VCaP (cell line): ENCODE results near the gene ATXN1.

Source experiments
- H3K27ac ChIP-seq: fragments of 450-650 bp; 2 replicates; pipeline ENCODE4 v1.5.1; 2017
- TF ChIP-seq, protein P1 (sequence below): fragments of 450-650 bp; conservative IDR thresholded peaks from 2 replicates; pipeline ENCODE4 v1.5.1; 2017; ENCODE audit warnings: mild to moderate bottlenecking, moderate library complexity

ATXN1 gene

DNA sequence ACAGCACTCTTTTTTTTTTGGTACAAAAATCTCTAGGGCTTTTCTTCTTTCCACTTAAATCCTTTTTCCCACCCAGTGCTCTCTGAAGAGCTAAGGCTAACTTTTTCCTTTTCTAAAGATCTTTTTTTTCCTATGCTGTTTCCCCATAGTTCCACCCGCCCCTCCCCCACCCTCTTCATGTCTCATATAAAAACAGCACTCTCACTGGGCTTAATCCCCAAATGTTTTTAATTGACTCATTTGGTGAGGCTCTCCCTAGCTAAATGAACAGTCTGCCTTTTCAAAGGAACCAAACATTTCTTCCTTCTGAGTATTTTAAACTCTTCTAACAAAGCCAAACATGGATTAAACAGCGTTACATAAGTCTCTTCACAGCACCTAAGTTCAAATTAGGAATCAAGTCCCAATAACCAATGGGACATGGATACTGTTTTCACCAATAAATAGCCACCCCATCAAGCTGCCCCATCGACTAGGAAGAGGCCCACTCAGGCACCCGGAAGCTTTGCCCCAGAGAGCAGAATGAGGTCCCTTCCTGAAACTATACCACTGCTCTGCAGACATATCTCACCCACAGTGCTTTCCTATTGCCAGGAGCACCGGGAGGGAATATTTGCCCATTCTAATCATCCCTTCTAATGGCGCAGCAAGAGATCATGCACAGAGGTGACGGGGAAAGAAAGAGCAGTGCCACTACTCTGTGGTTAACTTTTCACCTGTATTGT is 63.7 kb downstream of the ATXN1 start:
- TF ChIP-seq, protein P1, sequence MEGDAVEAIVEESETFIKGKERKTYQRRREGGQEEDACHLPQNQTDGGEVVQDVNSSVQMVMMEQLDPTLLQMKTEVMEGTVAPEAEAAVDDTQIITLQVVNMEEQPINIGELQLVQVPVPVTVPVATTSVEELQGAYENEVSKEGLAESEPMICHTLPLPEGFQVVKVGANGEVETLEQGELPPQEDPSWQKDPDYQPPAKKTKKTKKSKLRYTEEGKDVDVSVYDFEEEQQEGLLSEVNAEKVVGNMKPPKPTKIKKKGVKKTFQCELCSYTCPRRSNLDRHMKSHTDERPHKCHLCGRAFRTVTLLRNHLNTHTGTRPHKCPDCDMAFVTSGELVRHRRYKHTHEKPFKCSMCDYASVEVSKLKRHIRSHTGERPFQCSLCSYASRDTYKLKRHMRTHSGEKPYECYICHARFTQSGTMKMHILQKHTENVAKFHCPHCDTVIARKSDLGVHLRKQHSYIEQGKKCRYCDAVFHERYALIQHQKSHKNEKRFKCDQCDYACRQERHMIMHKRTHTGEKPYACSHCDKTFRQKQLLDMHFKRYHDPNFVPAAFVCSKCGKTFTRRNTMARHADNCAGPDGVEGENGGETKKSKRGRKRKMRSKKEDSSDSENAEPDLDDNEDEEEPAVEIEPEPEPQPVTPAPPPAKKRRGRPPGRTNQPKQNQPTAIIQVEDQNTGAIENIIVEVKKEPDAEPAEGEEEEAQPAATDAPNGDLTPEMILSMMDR = no peak
- H3K27ac ChIP-seq = no peak overlapping the region

DNA sequence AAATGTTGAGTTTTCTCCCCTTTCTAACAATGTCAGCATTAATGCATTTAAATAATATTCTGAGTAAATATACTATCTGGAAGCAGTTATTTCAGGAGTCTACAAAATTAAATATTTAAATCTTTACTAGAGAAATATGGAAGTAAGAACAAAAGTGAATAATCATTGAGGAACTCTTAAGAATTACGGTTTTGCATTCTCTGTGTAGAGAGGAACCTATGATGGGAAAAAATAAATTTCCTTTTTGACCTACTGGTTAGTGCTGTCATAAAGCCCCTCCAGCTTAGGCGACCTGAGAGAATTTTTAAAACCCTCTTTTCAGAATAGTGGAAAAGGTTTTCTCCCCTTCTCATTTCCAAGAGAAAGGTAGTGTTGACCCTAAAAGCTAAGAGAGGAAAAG is 64.8 kb downstream of the ATXN1 start:
- H3K27ac ChIP-seq = no peak overlapping the region
- TF ChIP-seq, protein P1 = no peak

DNA sequence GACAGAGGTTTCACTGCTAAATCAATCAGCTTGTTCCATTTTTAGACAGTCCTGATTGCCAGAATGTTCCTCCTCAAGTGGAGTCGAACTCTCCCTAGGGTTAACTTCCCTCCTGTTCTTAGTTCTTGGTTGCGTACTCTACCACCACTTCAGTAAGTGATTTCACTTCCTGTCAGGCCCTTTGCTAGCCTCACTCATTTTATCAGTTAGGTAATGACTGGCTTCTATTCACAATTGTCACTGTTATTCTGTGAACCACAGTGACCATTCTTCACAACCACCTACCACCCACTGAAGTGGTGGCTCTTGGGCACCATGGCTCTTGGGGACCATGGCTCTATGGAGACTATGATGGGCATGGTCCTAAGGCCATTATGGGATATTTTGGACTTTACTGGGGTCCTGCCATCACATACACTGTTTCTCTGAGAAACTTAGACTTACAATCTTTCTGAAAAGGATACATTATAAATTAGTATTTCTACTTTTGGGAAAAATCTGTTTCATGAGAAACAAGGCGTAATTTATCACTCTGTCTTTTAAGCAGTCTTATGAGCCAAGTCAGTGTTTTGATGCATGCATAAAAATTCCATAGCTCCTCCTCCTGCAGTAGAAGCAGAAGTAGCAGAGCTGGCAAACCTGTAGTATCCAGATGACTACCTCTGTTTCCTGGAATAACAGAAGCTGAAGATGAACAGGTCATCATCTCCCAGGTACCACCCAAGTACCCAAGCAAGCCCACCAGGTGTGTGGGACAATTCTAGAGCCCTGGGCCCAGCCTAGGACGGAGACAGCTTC is 66.3 kb downstream of the ATXN1 start:
- no peak overlapping the region for H3K27ac ChIP-seq
- TF ChIP-seq, protein P1 = no peak

DNA sequence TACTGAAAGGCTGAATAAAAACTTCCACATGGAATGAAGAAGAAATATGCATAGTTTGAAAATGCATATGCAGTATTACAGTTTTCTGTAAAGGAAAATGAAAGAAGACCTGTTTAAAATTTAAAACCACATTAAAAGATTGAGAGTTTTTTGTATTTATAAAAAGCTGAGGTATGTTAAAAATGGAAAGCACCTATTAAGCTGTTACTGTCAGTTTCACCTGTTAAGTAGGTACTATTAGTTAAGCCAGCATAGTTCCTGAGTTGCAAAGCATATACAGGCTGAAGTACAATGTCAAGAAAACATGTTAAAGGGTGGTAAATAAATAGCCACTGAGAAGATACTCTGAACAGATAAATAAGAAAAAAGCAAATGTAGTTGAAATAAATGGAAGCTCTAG is 69.9 kb downstream of the ATXN1 start:
- H3K27ac ChIP-seq = no peak overlapping the region
- TF ChIP-seq, protein P1 = no peak

DNA sequence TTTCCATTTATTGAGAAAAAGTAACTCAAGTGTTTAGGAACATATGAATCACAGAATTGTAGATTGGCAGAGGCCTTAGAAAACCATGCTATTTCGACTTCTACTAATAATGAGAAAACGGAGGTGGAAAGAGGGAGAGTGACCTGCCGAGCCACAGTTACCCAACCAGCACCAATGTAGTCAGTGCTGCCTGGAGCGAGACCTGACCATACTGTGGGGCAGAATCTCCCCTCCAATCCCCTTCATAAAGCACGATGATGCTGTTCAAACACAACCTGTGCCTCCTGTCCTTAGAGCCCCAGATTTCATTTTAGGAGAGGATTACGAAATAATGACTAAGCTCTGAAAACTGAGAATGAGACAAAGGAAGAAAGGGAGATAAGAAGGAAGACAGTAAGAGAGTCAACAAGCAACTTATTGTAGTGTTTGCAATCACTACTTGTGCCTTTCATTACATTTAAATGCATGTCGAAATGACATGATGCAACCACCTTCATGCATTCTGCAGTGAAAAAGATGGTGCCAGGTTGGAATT is 70.6 kb downstream of the ATXN1 start:
- H3K27ac ChIP-seq = no peak overlapping the region

DNA sequence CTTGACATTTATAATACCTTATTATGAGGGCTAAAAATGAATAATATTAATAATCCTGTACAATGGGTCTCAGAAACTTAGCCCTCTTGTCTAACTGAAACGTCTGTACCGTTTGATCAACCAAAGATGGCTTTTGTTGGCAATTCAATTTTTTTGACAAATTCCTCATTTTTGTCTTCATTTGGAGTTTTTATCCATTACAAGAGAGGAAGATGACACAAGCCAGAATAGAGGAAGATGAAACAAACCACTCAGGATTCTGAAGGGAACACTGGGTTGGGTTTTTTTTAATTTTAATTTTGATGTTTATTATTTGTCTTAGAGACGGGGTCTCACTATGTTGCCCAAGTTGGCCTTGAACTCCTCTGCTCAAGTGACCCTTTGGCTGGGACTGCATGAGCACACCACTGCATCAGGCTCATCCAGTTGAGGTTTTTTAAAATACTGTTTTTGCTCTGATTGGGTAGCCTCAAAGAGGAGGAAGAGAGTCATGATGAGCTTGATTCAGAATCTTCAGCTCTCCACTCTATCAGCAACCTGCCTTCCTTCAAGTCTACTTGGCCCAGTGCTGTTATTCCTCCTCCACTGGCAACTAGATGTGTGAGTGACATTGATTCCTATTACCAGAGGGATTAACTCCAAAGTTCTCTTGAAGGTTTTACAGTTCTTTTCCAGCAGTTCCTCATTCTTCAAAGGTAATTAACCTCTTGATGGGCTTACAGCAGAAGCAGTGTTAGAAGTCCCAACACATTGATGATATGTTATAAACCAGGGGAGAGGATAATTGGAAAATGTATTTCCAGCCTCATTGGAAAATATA is 71.3 kb downstream of the ATXN1 start:
- TF ChIP-seq, protein P1 = no peak
- H3K27ac ChIP-seq = no peak overlapping the region

More for the DNA sequence above, 70.6 kb downstream of the ATXN1 start:
- TF ChIP-seq, protein P1 = no peak
